HL-60 (cell line): ENCODE measurements around the gene RPS6KA3.

ENCODE experiments used
- GABPA ChIP-seq: IDR thresholded peaks from 2 replicates; pipeline ENCODE4 v1.6.1; 2012; ENCODE audit warnings: low read depth
- POLR2AphosphoS5 ChIP-seq: IDR thresholded peaks from 2 replicates; pipeline ENCODE4 v1.6.1; 2012; ENCODE audit warnings: low read depth
- REST ChIP-seq: IDR thresholded peaks from 2 replicates; pipeline ENCODE4 v1.6.1; 2012; ENCODE audit warnings: low read depth; ENCODE audit not compliant: insufficient replicate concordance
- SPI1 ChIP-seq: IDR thresholded peaks from 2 replicates; pipeline ENCODE4 v1.6.1; 2012; ENCODE audit warnings: low read depth, mild to moderate bottlenecking, borderline replicate concordance
- TF ChIP-seq, protein P1 (sequence below): IDR thresholded peaks from one replicate; pipeline ENCODE4 v1.5.1; 2011; ENCODE audit warnings: low read length, control low read depth, inconsistent platforms; ENCODE audit not compliant: insufficient read depth

DNA sequence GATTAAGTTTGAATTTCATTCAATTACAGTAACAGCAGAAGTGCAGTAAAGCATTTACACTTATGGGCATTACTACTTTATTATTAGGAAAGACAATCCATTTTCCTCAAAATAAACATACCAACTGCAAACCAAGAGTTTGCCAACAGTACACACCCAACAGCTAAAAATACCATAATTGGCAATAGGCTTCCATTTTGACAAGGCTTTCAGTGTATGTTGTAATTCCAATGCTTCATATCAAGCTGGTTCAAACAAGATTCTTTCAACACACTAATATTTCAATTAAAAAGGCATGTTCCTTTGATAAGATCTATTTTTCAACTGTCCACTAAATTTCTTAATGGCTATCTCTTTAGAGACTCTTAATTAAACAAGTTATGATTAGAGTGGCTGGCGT lies 137.2 kb downstream of the RPS6KA3 start:
- TF ChIP-seq, protein P1, sequence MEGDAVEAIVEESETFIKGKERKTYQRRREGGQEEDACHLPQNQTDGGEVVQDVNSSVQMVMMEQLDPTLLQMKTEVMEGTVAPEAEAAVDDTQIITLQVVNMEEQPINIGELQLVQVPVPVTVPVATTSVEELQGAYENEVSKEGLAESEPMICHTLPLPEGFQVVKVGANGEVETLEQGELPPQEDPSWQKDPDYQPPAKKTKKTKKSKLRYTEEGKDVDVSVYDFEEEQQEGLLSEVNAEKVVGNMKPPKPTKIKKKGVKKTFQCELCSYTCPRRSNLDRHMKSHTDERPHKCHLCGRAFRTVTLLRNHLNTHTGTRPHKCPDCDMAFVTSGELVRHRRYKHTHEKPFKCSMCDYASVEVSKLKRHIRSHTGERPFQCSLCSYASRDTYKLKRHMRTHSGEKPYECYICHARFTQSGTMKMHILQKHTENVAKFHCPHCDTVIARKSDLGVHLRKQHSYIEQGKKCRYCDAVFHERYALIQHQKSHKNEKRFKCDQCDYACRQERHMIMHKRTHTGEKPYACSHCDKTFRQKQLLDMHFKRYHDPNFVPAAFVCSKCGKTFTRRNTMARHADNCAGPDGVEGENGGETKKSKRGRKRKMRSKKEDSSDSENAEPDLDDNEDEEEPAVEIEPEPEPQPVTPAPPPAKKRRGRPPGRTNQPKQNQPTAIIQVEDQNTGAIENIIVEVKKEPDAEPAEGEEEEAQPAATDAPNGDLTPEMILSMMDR: no peak
- TF ChIP-seq REST (no peak), SPI1 (no peak), GABPA (no peak), POLR2AphosphoS5 (no peak)
